GM19099 (cell line): ENCODE results near the gene LTK.

Source experiments
- POLR2A ChIP-seq: IDR thresholded peaks from 3 replicates; pipeline ENCODE4 v1.6.1; 2011; ENCODE audit warnings: low read depth; ENCODE audit not compliant: insufficient read length; ENCODE audit errors: extremely low read depth

The LTK gene

DNA sequence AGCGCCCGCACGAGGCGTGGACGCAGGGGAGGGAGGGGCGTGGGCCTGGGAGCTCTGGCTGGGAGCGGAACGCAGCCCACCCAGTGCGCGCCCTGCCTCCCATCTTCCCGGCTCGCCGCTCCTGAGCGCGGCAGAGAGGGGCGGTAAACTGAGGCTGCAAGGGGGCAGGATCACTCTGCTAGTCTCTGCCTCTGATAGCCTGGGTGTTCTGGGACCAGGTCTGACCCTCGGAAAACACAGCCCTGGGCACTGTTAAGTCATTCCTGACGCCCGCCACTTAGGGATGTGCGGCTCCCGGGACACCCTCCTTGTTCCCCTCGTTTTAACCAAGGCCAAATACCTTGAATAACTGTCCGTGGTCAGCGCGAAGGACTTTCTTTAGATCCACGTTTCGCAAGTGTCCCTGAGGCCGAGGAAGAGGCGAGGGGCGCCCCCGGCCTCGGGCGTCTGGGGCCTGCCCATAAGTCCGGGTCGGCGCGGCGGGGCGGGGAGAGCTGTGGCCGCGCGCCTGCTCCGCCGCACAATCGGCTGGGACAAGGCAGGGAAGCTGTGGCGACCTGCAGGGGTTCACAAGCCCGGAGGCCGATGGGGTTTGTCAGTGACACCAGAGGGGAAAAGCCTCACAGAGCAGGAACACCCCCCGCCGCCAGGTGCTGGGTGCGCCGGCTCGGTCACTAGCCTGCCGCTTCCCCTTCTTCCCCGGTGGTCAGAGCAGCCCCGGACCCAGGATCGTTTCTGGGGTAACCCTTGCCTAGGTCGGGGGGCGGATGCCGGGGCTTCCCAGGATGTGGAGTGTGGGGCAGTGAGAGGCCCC is 18.5 kb downstream of the LTK start:
- TF ChIP-seq POLR2A = no peak

DNA sequence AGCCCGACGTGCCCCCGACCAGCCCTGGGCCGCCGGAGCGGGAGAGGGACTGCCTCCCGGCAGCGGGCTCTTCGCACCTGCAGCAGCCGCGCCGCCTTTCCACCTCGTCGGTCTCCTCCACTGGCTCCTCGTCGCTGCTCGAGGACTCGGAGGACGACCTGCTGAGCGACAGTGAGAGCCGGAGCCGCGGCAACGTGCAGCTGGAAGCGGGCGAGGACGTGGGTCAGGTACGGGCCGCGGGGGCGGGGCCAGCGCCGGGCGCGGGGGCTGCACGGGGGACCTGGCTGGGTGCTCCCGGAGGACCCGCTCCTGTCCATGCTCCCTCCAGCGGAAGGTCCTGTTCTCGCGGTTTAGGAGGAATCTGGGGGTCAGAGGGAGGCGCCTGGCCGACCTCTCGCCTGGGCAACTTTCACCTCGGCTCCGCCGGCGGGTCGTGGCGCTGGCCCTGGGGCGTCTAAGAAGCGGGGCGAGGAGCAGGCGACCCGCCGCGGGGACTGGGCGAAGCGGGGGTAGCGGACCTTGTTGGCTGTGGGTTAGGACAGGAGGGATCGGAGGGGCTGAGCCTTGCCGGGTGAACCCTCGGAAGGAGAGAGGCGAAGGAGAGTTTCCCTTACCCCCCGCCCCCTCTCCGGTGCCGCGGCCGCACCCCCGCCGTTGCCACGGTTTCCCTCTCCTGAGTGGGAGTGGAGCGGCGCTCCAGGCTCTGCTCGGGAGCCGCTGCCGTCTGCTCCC is 19.3 kb downstream of the LTK start:
- no peak for TF ChIP-seq POLR2A

DNA sequence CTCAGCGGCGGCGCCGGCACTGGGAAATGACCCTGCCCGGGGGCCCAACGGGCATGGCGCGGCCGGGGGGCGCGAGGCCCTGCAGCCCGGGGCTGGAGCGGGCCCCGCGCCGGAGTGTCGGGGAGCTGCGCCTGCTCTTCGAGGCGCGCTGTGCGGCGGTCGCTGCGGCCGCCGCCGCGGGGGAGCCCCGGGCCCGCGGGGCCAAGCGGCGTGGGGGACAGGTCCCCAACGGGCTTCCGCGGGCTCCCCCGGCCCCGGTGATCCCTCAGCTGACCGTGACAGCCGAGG is 19.8 kb downstream of the LTK start:
- no peak for TF ChIP-seq POLR2A

DNA sequence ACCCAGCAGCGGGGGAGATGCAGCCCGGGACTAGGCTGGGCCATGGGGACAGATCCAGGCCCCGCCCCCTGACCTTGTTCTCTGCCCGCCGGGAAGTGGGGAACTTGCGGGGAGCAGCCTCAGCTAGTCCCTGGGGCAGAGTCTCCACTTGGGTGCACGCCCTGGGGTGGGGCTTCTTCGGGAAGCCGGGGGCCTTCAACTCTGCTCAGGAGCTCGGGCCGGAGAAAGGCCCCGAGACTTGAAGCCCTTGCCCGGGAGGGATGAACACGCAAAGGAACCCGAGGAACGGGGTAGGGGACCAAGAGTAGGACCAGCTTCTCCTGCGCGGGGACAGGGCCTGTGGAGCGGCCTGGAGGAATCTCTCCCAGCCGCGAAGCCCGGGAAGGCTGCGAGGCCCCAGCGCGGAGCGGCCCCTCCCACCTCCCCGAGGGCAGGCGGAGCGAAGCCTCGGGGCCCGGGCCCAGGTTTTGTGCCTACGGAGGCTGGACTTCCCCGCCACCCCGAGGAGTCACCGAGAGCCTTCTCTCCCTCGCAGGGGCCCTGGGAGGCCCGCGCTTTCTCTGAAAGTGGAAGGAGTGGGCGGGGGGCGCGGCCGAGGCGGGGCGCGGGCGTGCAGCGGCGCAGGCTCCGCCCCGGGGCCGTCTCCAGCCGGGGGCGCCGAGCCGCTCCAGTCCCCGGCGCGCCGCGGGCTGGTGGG is 20.3 kb downstream of the LTK start, which contains the start of gene ITPKA:
Gene ITPKA (plus strand): TSS at position 670 of the 697 bp plus-strand sequence. CDS start 54 bp downstream, outside the sequence.
- peak; percentile 63 for TF ChIP-seq POLR2A

DNA sequence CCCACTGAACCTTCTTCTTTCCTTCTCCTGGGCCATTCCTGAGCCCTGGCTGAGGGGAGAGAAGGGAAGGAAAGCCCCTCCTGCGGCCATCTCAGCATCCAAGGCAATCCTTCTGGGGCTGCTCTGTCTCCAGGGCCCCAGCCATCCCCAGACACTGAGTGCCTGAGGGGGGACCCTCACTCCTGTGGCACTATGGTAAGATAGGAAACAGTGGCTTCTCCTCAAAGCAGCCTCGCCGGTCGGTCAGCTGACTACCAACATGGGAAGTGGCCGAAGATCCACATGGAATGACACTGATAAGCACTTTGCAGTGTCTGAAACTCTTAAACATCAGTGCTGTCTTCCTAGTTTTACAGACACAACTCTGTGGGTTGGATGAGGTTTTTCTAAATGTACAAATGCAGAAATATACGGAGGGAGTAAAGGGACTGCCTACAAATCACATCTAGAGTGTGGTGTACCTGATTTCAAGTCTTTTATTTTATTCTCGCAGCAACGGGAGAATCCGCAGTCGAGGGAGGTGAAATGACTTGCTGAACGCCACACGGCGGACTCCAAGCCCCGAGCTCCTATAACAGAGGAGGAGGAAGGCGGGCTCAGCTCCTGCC is 20.9 kb downstream of the LTK start:
- TF ChIP-seq POLR2A = no peak

DNA sequence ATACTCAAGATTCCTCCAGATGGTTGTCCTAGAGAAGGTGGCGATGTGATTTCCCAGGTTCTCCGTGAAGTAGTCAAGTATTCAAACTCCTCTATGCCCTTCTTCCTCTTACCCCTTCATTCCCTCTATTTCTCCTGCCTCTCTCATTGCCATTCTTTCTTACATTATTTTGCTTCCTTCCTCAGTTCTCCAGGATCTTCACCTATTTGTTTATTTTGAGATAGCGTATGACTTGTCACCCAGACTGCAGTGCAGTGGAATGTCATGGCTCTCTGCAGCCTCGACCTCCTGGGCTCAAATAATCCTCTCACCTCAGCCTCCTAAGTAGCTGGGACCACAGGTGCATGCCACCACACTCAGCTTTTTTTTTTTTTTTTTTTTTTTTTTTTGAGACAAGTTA is 21.7 kb downstream of the LTK start:
- TF ChIP-seq POLR2A = no peak

DNA sequence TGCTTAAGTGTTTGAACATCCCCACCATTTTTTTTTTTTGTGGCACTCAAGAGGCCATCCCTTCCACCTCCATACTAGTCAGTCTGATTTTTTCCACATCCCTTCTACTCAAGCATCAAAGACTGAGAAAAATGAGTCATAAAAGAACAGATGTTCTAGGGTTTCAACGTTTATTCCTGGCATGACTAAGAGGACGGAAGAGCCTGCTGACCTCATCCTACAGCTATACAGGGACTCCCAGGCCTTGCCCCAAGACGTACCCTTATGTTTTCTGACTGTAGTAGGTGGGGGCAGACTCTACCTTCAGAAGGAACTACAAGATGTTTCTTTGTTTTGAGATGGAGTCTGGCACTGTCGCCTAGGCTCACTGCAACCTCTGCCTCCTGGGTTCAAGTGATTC is 23.3 kb downstream of the LTK start:
- TF ChIP-seq POLR2A = no peak

DNA sequence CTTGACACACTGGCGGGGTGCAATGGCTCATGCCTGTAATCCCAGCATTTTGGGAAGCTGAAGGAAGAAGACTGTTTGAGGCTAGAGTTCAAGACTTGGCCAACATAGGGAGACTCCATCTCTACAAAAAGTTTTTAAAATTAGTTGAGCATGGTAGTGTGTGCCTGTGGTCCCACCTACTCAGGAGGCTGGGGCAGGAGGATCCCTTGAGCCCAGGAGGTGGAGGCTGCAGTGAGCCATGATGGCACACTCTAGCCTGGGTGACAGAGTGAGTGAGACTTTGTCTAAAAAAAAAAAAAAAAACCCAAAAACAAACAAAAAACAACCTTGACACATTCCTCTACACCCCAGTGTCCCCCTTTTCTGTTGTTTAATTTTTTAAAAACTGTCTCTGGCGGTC is 24.0 kb downstream of the LTK start:
- no peak for TF ChIP-seq POLR2A

DNA sequence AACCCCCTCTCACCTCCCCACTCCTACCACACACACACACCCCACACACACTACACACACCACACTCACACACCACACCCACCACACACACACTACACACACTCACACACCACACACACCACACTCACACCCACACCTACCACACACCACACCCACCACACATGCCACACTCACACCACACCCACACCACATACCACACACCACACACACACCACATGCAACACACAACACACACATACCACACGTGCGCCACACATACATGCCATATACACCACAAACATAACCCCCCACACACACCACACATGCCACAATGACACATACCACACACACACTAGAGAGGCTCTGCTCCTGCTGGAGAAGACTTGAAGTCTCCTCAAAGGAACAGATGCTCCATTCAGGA is 25.8 kb downstream of the LTK start:
- TF ChIP-seq POLR2A = no peak

DNA sequence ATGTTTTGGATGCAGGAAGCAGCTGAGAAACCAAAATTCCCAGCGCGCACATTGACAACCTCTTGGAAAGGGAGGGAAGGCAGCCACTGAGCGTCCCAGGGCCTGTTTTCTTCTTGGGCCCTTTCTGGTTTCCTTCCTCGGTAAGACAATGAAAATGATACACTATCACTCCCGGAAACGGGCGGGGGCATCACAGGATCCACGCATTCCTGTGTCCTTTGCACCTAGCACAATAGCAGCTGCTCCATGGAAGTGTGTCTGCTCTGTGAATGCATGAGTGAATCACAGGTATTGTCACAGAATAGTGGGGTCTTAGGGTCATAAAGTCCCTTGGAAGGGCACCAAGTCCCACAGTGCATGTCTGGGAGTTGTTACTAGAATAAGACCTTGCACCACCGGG is 26.2 kb downstream of the LTK start:
- TF ChIP-seq POLR2A = no peak

DNA sequence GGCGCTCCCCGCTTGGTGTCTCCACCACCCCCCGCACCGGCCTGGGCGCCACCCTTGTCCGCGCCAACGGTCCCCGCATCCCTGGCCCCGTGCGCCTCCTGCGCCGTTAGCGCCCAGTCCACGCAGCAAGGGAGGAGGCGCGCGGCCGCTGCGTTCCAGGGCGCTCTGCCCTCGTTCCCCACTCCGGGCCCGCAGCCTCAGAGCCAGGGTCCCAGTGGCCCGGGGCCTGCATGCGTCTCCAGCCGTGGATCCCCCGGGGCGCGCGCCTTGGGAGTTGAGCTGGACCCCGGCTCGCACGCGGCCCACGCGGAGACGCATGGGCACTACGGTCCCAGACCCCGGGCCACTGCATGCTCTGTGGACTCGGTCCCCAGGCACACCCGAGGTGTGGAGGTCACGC is 27.3 kb downstream of the LTK start:
- TF ChIP-seq POLR2A = no peak

DNA sequence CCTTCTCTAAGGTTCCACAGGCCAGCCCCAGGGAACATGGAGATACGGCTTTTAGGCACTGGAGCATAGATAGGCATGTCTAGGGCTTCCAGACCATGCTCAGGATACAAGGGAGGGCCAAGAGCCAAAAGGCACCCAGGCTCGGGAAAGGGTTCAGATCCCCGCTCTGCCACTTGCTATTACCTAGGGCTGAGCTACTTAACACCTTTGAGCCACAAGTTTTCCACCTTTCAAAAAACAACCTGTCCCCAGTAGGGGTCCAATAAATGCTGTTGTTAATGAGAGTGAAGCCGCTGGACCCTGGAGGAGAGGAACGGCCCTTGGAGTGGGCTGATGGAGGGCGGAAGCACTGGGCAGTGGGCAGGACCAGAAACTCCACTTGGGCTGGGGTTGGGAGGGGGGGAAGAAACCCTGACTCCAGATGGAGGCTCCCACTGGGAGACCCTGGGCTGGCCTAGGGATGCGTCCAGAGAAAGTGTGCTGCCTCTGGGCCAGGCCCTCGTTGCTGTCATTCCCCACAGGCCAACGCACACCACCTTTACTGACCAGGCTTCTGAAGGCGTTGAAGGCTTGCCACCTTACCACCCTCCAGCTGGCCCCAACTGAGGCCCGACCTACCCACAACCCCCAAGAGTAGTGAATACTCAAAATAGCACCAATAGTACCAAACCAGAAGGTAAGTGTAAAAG is 28.5 kb downstream of the LTK start:
- no peak for TF ChIP-seq POLR2A

DNA sequence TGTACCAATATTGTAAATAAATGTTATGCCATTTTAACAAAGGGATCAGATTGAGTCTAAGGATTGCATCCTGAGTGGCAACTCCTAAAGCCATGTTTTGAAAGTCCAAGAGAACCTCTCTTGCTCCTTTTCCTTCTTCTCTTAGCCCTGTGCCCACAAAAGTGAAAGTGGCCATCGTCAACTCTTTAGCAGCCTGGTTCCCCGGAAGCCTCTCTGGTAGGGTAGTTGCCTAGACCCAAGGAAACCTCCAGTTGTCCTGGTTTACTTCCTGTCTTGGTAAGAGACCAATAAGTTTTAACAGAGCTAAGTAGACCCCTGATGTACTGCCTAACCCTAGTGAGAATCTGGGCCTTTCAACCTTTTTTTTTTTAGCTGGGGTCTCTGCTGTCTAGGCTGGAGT is 30.1 kb downstream of the LTK start:
- TF ChIP-seq POLR2A = no peak

DNA sequence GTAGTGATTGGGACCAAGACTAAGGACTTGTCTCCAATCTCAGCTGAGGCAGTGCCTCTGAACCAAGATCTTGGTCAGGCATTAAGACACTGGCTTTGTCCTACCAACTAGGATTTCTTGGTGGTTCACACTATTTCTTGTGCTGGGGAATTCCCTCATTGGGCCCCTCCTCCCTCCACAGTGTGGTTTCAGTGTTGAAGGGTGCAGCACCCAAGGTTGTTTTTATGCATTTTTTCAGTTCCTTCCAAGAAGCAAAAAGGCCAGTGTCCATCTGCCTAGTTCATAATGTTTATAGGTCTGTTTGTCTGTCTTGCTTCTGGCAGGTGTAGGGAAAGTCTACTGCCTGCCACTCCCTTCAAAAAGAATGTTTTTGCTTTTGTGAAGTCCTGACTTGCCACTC is 30.5 kb downstream of the LTK start:
- no peak for TF ChIP-seq POLR2A
